ENCODE data around the gene ALKBH6. TPM values are rescaled to one million over a fixed set of nuclear protein-coding genes. Genes with fewer than 3 reads are reported as not detected.
A peak's percentile ranks its signal among the peaks of the same experiment; 100 is the strongest.

Gene ALKBH6
- total RNA-seq, 2 donors from 2014 or later: 64.5 to 68.1 TPM

- no peak for DNase-seq (ENCODE audit: low spot score)
- Mint-ChIP-seq H3K4me3 (no peak overlapping the region), H3K4me1 (ENCODE audit: low read depth in 2 of 2) (no peaks in the 10 kb centered on the region), H3K27ac (no peak overlapping the region), H3K27me3 (peaks cover 10 to 16% of the 10 kb centered on the region in 2 donors), H3K9me3 (no peaks in the 10 kb centered on the region), H3K36me3 (no peaks in the 10 kb centered on the region)
- ATAC-seq: no peak
Measured at GRCh38 chr19:35978271-35978670, 35.7 kb downstream of the ALKBH6 start.

GRCh38 chr19:35977446-35978222, 36.4 kb downstream of the ALKBH6 start:
- DNase-seq (ENCODE audit: low spot score) (no peak), ATAC-seq (peak; percentile 45 to 52)
- H3K4me1 Mint-ChIP-seq (ENCODE audit: low read depth in 2 of 2): peaks cover 0 to 2% of the 10 kb centered on the region in 2 donors
- peaks cover 10 to 18% of the 10 kb centered on the region in 2 donors for H3K27me3 Mint-ChIP-seq
- H3K27ac Mint-ChIP-seq: no peak overlapping the region
- no peak overlapping the region for H3K4me3 Mint-ChIP-seq
- H3K36me3 Mint-ChIP-seq: no peaks in the 10 kb centered on the region
- no peaks in the 10 kb centered on the region for H3K9me3 Mint-ChIP-seq

- H3K27ac Mint-ChIP-seq: no peak overlapping the region
- peaks cover 0 to 2% of the 10 kb centered on the region in 2 donors for H3K4me1 Mint-ChIP-seq (ENCODE audit: low read depth in 2 of 2)
- no peak overlapping the region for H3K4me3 Mint-ChIP-seq
- H3K9me3 Mint-ChIP-seq: no peaks in the 10 kb centered on the region
- H3K27me3 Mint-ChIP-seq: peaks cover 2 to 15% of the 10 kb centered on the region in 2 donors
- ATAC-seq: no peak
- H3K36me3 Mint-ChIP-seq: no peaks in the 10 kb centered on the region
- DNase-seq (ENCODE audit: low spot score): no peak
Measured at GRCh38 chr19:35975608-35976214, 38.3 kb downstream of the ALKBH6 start.

- Mint-ChIP-seq H3K9me3 (no peaks in the 10 kb centered on the region), H3K36me3 (no peaks in the 10 kb centered on the region), H3K27me3 (peaks cover 0 to 6% of the 10 kb centered on the region in 2 donors), H3K4me3 (no peak overlapping the region), H3K4me1 (ENCODE audit: low read depth in 2 of 2) (peaks cover 6% of the 10 kb centered on the region in 2 donors), H3K27ac (no peak overlapping the region)
- DNase-seq (ENCODE audit: low spot score) (no peak), ATAC-seq (no peak)
Measured at GRCh38 chr19:35973487-35973886, 40.5 kb downstream of the ALKBH6 start.

GRCh38 chr19:35966771-35967170, 47.2 kb downstream of the ALKBH6 start:
- ATAC-seq (peak; percentile 65 to 68), DNase-seq (ENCODE audit: low spot score) (no peak)
- Mint-ChIP-seq H3K27ac (no peak overlapping the region), H3K27me3 (peaks cover 0 to 2% of the 10 kb centered on the region in 2 donors), H3K4me1 (ENCODE audit: low read depth in 2 of 2) (peaks cover 15 to 22% of the 10 kb centered on the region in 2 donors), H3K9me3 (no peaks in the 10 kb centered on the region), H3K4me3 (no peak overlapping the region), H3K36me3 (no peaks in the 10 kb centered on the region)

- no peak overlapping the region for H3K27ac Mint-ChIP-seq
- ATAC-seq (no peak), DNase-seq (ENCODE audit: low spot score) (no peak)
- peaks cover 15 to 26% of the 10 kb centered on the region in 2 donors for H3K4me1 Mint-ChIP-seq (ENCODE audit: low read depth in 2 of 2)
- H3K4me3 Mint-ChIP-seq: no peak overlapping the region
- peaks cover 8 to 9% of the 10 kb centered on the region in 2 donors for H3K27me3 Mint-ChIP-seq
- no peaks in the 10 kb centered on the region for H3K9me3 Mint-ChIP-seq
- no peaks in the 10 kb centered on the region for H3K36me3 Mint-ChIP-seq
Measured at GRCh38 chr19:35963514-35963913, 50.5 kb downstream of the ALKBH6 start.

GRCh38 chr19:35960432-35960972, 53.5 kb downstream of the ALKBH6 start:
- ATAC-seq: no peak
- peak overlapping the region; percentile 37 for H3K4me3 Mint-ChIP-seq
- H3K4me1 Mint-ChIP-seq (ENCODE audit: low read depth in 2 of 2): peaks cover 12 to 25% of the 10 kb centered on the region in 2 donors
- no peaks in the 10 kb centered on the region for H3K9me3 Mint-ChIP-seq
- peak overlapping the region in 1 of 2 donors; percentile 17 for H3K27ac Mint-ChIP-seq
- H3K27me3 Mint-ChIP-seq: peaks cover 6 to 9% of the 10 kb centered on the region in 2 donors
- no peaks in the 10 kb centered on the region for H3K36me3 Mint-ChIP-seq
- no peak for DNase-seq (ENCODE audit: low spot score)

- no peak overlapping the region for H3K27ac Mint-ChIP-seq
- no peaks in the 10 kb centered on the region for H3K36me3 Mint-ChIP-seq
- peaks cover 16 to 28% of the 10 kb centered on the region in 2 donors for H3K4me1 Mint-ChIP-seq (ENCODE audit: low read depth in 2 of 2)
- no peak for ATAC-seq
- H3K4me3 Mint-ChIP-seq: no peak overlapping the region
- H3K9me3 Mint-ChIP-seq: no peaks in the 10 kb centered on the region
- H3K27me3 Mint-ChIP-seq: peaks cover 6 to 9% of the 10 kb centered on the region in 2 donors
- no peak for DNase-seq (ENCODE audit: low spot score)
Measured at GRCh38 chr19:35959968-35960320, 54.1 kb downstream of the ALKBH6 start.

Other genes with a start within 250 kb of the ALKBH6 start
- gene ARHGAP33, start 238.6 kb downstream of the ALKBH6 start, total RNA-seq: 10 to 100 TPM; 31.5 to 45.0 TPM
- not detected for gene PRODH2, start 201.4 kb downstream of the ALKBH6 start, total RNA-seq
- gene NPHS1, start 161.7 kb downstream of the ALKBH6 start, total RNA-seq: not detected
- 1 to 10 TPM; 1.3 to 2.2 TPM for gene KIRREL2, start 157.3 kb downstream of the ALKBH6 start, total RNA-seq
- gene APLP1, start 145.6 kb downstream of the ALKBH6 start, total RNA-seq: 1 to 10 TPM; 1.9 TPM
- 10 to 100 TPM; 54.4 to 68.7 TPM for gene NFKBID, start 113.7 kb downstream of the ALKBH6 start, total RNA-seq
- 100 to 1,000 TPM; 154 to 228 TPM for gene HCST, start 111.7 kb downstream of the ALKBH6 start, total RNA-seq
- gene TYROBP, start 105.9 kb downstream of the ALKBH6 start, total RNA-seq: 100 to 1,000 TPM in 1 of 2 donors, 10 to 100 TPM in 1; 65.3 to 235 TPM
- 10 to 100 TPM in 1 of 2 donors, 1 to 10 TPM in 1; 4.6 to 10.6 TPM for gene LRFN3, start 77.8 kb downstream of the ALKBH6 start, total RNA-seq
- 10 to 100 TPM; 17.6 to 21.4 TPM for gene SDHAF1, start 19.0 kb downstream of the ALKBH6 start, total RNA-seq
- gene SYNE4, start 5.4 kb downstream of the ALKBH6 start, total RNA-seq: 1 to 10 TPM; 3.0 to 4.5 TPM
- gene CLIP3, start 18.7 kb upstream of the ALKBH6 start, total RNA-seq: under 1 TPM; 0.76 to 0.78 TPM
- 1 to 10 TPM in 1 of 2 donors, under 1 TPM in 1; 0.47 to 1.7 TPM for gene THAP8, start 40.1 kb upstream of the ALKBH6 start, total RNA-seq
- gene WDR62, start 40.7 kb upstream of the ALKBH6 start, total RNA-seq: 10 to 100 TPM; 15.0 to 57.1 TPM
- not detected for gene OVOL3, start 96.9 kb upstream of the ALKBH6 start, total RNA-seq
- 10 to 100 TPM; 40.7 to 42.4 TPM for gene POLR2I, start 100.7 kb upstream of the ALKBH6 start, total RNA-seq
- gene TBCB, start 101.3 kb upstream of the ALKBH6 start, total RNA-seq: 100 to 1,000 TPM; 130 to 141 TPM
- 100 to 1,000 TPM; 175 to 437 TPM for gene CAPNS1, start 125.9 kb upstream of the ALKBH6 start, total RNA-seq
- not detected for gene COX7A1, start 138.2 kb upstream of the ALKBH6 start, total RNA-seq
- 1 to 10 TPM; 3.2 to 4.3 TPM for gene ZNF565, start 200.5 kb upstream of the ALKBH6 start, total RNA-seq
- 10 to 100 TPM; 72.4 to 72.8 TPM for gene ZNF146, start 200.9 kb upstream of the ALKBH6 start, total RNA-seq

All from natural killer cell treated with Interleukin-12 subunit alpha and Interleukin-12 subunit beta and Interleukin-15 and Interleukin-18, amount 100 ng/mL, for 72 hours (primary cell).